ENCODE results near the gene SRRD. TPM values are rescaled to one million over a fixed set of nuclear protein-coding genes. Genes with fewer than 3 reads are reported as not detected.

SRRD gene
- total and polyA plus RNA-seq, 10 donors: 9.9 to 21.1 (median 17.9) TPM

DNA sequence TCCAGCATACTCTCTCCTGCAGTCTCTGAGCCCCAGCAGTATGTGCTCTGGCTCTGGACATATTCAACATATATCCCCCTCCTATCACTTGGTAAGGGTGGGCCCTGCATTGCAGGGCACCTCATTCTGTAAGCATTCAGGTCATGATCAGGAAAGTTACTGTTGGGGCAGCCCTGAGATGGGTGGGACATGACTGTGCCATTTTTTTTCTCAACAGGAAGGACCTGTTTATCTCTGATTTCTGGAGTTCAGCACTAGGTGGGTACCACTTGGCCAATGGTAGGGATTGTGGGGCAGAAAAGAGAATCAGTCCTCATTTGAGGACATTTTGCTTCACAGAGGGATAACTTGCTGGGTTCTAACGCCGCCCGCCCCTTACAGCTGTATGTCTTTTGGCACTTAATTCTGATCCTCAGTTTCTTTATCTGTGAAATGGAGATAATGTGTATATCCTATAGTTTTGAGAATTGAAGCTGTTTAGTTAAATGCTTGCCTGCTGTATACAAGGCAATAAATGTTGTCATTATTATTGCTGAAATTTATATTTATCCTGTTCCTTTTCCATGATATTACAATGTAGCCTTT is 2.2 kb downstream of the SRRD start:
- Histone ChIP-seq H3K27me3 (replicated peaks in 1 of 7) (no peaks in the 10 kb centered on the region), H3K36me3 (peaks cover 1 to 58% (median 43%) of the 10 kb centered on the region in 6 donors), H3K27ac (no peak overlapping the region), H3K9me3 (no peaks in the 10 kb centered on the region), H3K4me3 (no peak overlapping the region), H3K4me1 (peaks cover 33 to 54% (median 51%) of the 10 kb centered on the region in 6 donors)
- intact Hi-C loops (cut with DNase I; ENCODE audit: low total_unique reads): loop anchor here (10.0 kb wide), 1 partner anchor 179 kb away; no protein-coding TSS in a partner anchor
- 58 to 81% (median 79%) methylated on average over 3 of the region's 3 CpGs for WGBS, 5 donors
- no peak for TF ChIP-seq POLR2A (IDR thresholded peaks at IDR 0.05)
- TF ChIP-seq POLR2AphosphoS5 (IDR thresholded peaks at IDR 0.05): no peak
- TF ChIP-seq, protein P1, sequence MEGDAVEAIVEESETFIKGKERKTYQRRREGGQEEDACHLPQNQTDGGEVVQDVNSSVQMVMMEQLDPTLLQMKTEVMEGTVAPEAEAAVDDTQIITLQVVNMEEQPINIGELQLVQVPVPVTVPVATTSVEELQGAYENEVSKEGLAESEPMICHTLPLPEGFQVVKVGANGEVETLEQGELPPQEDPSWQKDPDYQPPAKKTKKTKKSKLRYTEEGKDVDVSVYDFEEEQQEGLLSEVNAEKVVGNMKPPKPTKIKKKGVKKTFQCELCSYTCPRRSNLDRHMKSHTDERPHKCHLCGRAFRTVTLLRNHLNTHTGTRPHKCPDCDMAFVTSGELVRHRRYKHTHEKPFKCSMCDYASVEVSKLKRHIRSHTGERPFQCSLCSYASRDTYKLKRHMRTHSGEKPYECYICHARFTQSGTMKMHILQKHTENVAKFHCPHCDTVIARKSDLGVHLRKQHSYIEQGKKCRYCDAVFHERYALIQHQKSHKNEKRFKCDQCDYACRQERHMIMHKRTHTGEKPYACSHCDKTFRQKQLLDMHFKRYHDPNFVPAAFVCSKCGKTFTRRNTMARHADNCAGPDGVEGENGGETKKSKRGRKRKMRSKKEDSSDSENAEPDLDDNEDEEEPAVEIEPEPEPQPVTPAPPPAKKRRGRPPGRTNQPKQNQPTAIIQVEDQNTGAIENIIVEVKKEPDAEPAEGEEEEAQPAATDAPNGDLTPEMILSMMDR (IDR thresholded peaks at IDR 0.05 in 8 of 11, conservative IDR thresholded peaks at IDR 0.05 in 3 of 11): no peak
- no peak for DNase-seq

DNA sequence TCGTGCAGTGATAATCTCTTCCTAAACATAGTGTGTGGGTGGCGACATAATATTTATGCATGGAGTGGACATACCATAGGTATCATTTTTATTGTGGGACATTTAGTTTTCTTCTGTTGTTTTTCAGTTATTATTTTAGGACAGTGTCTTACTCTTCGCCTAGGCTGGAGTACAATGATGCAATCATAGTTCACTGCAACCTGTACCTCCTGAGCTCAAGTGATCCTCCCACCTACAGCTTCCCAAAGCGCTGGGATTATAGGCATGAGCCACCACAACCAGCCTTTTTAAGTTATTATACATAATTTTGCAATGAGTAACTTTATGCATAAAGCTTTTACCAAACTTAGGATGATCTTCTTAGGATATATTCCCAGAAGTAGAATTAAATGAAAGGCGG is 2.7 kb downstream of the SRRD start:
- H3K4me3 ChIP-seq: no peak overlapping the region
- WGBS, 5 donors: 87 to 95% (median 90%) methylated on average over 5 of the region's 5 CpGs
- no peaks in the 10 kb centered on the region for H3K9me3 ChIP-seq
- peaks cover 28 to 49% (median 46%) of the 10 kb centered on the region in 6 donors for H3K4me1 ChIP-seq
- no peak for DNase-seq
- TF ChIP-seq, protein P1 (IDR thresholded peaks at IDR 0.05 in 8 of 11, conservative IDR thresholded peaks at IDR 0.05 in 3 of 11): no peak
- TF ChIP-seq POLR2A (IDR thresholded peaks at IDR 0.05) (no peak), POLR2AphosphoS5 (IDR thresholded peaks at IDR 0.05) (no peak)
- H3K27ac ChIP-seq: no peak overlapping the region
- peaks cover 2 to 63% (median 48%) of the 10 kb centered on the region in 6 donors for H3K36me3 ChIP-seq
- no peaks in the 10 kb centered on the region for H3K27me3 ChIP-seq (replicated peaks in 1 of 7)
- intact Hi-C loops (cut with DNase I; ENCODE audit: low total_unique reads): loop anchor here (10.0 kb wide), 1 partner anchor 178 kb away; no protein-coding TSS in a partner anchor

DNA sequence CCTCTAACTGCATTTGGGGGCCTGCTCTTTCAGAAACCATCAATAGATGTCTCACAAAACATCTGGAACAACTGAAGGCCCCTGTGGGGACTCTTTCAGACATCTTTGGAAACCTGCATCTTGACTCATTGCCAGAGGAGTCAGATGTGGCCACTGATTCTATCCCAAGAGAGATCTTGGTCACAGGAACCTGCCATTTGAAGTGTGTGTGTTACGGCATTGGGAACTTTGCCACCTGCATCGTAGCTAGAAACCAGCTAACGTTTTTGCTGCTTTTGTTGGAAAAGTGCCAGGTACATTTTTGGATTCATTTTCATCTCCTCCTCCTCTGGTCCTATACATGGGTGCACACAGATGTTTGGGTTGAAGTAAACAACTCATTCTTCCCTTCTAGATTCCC is 4.3 kb downstream of the SRRD start:
- TF ChIP-seq, protein P1 (IDR thresholded peaks at IDR 0.05 in 8 of 11, conservative IDR thresholded peaks at IDR 0.05 in 3 of 11): no peak
- TF ChIP-seq POLR2A (IDR thresholded peaks at IDR 0.05): no peak
- no peak for TF ChIP-seq POLR2AphosphoS5 (IDR thresholded peaks at IDR 0.05)
- intact Hi-C loops (cut with DNase I; ENCODE audit: low total_unique reads): loop anchor here (10.0 kb wide), 1 partner anchor 177 kb away; no protein-coding TSS in a partner anchor
- 46 to 63% (median 54%) methylated on average over 3 of the region's 3 CpGs for WGBS, 5 donors
- no peaks in the 10 kb centered on the region for H3K9me3 ChIP-seq
- H3K4me1 ChIP-seq: peaks cover 13 to 33% (median 30%) of the 10 kb centered on the region in 6 donors
- peaks cover 2 to 75% (median 64%) of the 10 kb centered on the region in 6 donors for H3K36me3 ChIP-seq
- H3K4me3 ChIP-seq: no peak overlapping the region
- H3K27ac ChIP-seq: no peak overlapping the region
- DNase-seq: no peak
- no peaks in the 10 kb centered on the region for H3K27me3 ChIP-seq (replicated peaks in 1 of 7)

DNA sequence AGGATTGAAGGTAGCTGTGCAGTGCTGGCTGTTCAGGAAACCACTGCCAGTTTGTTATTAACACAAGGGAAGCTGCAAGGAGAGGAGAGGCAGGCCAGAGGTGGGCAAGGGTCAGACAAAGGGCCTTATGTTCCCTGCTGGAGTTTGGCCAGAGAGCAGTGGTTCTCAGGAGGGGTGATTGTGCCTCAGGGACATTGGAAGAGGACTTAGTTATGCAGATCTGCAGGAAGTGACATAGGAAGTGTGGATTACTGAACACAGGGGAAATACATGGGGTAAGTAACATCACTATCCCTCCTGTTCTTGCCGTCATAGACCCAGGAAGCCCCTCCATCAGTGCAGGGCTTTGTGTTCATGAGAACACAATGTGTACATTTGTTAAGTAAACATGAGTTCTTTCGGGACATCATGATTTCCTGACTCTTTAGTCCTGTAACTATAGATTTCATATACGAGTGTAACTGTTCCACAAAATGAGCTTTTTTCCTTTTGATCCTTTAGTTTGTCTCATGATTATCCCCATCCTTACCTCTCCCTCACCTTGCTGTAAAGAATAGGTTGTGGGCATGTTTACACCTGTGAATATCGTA is 5.9 kb downstream of the SRRD start:
- 66 to 81% (median 75%) methylated on average over 4 of the region's 4 CpGs for WGBS, 5 donors
- no peak for DNase-seq
- Histone ChIP-seq H3K36me3 (peaks cover 2 to 91% (median 79%) of the 10 kb centered on the region in 6 donors), H3K27me3 (replicated peaks in 1 of 7) (no peaks in the 10 kb centered on the region), H3K4me1 (peaks cover 8 to 32% (median 20%) of the 10 kb centered on the region in 6 donors), H3K27ac (no peak overlapping the region), H3K4me3 (no peak overlapping the region), H3K9me3 (no peaks in the 10 kb centered on the region)
- TF ChIP-seq, protein P1 (IDR thresholded peaks at IDR 0.05 in 8 of 11, conservative IDR thresholded peaks at IDR 0.05 in 3 of 11): no peak
- no peak for TF ChIP-seq POLR2AphosphoS5 (IDR thresholded peaks at IDR 0.05)
- TF ChIP-seq POLR2A (IDR thresholded peaks at IDR 0.05): no peak
- intact Hi-C loops (cut with DNase I; ENCODE audit: low total_unique reads): loop anchor here (10.0 kb wide), 1 partner anchor 175 kb away; no protein-coding TSS in a partner anchor

Data from spleen (tissue), 11 donors.